ENCODE data around the gene HIP1R. TPM values are rescaled to one million over a fixed set of nuclear protein-coding genes. Genes with fewer than 3 reads are reported as not detected.

The HIP1R gene
- total and polyA plus RNA-seq, 2 experiments from 2014 or later: 8.0 to 22.1 TPM

DNA sequence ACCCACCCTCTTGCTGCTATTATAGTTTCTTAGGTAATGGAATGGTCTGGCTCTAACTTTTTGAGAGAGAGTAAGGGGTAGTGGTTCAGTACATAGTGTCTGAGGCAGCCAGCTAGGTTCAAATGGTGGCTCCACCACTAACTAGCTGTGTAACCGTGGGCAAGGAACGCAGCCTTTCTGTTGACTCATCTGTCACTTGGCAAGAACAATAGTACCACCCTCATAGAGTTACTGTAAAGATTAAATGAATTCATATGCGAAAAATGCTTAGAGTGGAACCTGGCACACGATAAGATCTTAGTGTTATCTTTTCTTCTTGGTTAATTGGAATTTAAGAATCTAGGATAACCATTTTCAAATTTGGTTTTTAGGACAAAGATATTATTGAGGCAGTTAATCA lies 46.9 kb upstream of the HIP1R start:
- H3K27ac Mint-ChIP-seq: no peak overlapping the region
- TF ChIP-seq ZNF331 (CRISPR knock-in tag; IDR thresholded peaks at IDR 0.05; ENCODE audit: low read depth) (no peak), CREB1 (CRISPR knock-in tag; IDR thresholded peaks at IDR 0.05; ENCODE audit: low read depth) (no peak), EZH2 (IDR thresholded peaks at IDR 0.05; ENCODE audit: low read depth, unreplicated experiment) (no peak), ZNF114 (CRISPR knock-in tag; IDR thresholded peaks at IDR 0.05) (no peak), STAT1 (IDR thresholded peaks at IDR 0.05; ENCODE audit: unreplicated experiment) (no peak)
- DNase-seq (ENCODE audit: low spot score) (no peak), ATAC-seq (no peak)
- H3K27me3 Mint-ChIP-seq (ENCODE audit: insufficient read depth, low read depth, poor library complexity): no peaks in the 10 kb centered on the region
- no peak overlapping the region for H3K4me3 Mint-ChIP-seq
- H2AFZ ChIP-seq: 0 out of 2 replicates have a peak overlapping the region, but pooled peaks have one; percentile 72
- peaks cover 3% of the 10 kb centered on the region; the same call in 2 of the 3 replicates for H3K4me1 Mint-ChIP-seq
- H3K36me3 ChIP-seq (ENCODE audit: insufficient read depth): no peaks in the 10 kb centered on the region; the same call in 1 of the 2 replicates
- no peaks in the 10 kb centered on the region for H3K9me3 Mint-ChIP-seq
- H3K79me2 ChIP-seq (replicated peaks; ENCODE audit: insufficient read depth): no peaks in the 10 kb centered on the region
- H3K4me2 ChIP-seq: no peak overlapping the region
- H3K4me3 ChIP-seq: no peak overlapping the region
- no peaks in the 10 kb centered on the region for H3K27me3 ChIP-seq (ENCODE audit: insufficient read depth)
- H3K9me2 ChIP-seq (ENCODE audit: insufficient read depth): no peaks in the 10 kb centered on the region
- H3K4me1 ChIP-seq (ENCODE audit: insufficient read depth): 0 out of 2 replicates have a peak, but pooled peaks cover 5% of the 10 kb centered on the region
- no peaks in the 10 kb centered on the region for H3F3A ChIP-seq (replicated peaks; ENCODE audit: low read depth)
- no peaks in the 10 kb centered on the region for H3K36me3 Mint-ChIP-seq (ENCODE audit: low read depth)
- H3K27ac ChIP-seq (ENCODE audit: low read depth): no peak overlapping the region
- no peaks in the 10 kb centered on the region for H4K20me1 ChIP-seq (replicated peaks; ENCODE audit: insufficient read depth)

DNA sequence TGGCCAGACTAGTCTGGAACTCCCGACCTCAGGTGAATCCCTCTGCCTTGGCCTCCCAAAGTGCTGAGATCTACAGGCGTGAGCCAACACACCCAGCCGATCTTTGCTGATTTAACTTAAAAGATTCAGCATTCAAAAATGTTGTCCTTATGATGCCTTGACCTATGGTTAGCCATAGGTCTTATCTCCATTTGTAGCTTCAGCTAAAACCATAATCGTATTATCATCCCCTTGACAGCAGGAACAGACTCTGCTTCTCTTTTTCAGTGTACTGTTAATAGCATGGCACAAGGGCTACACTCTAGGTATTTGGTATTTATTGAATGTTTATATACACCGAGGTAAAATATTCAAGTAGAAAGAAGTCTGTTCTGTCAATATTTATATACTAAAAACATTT lies 45.6 kb upstream of the HIP1R start:
- Mint-ChIP-seq H3K9me3 (no peaks in the 10 kb centered on the region), H3K27me3 (ENCODE audit: insufficient read depth, low read depth, poor library complexity) (no peaks in the 10 kb centered on the region)
- TF ChIP-seq ZNF331 (CRISPR knock-in tag; IDR thresholded peaks at IDR 0.05; ENCODE audit: low read depth): no peak
- no peak for TF ChIP-seq CREB1 (CRISPR knock-in tag; IDR thresholded peaks at IDR 0.05; ENCODE audit: low read depth)
- TF ChIP-seq ZNF114 (CRISPR knock-in tag; IDR thresholded peaks at IDR 0.05): no peak
- no peak for TF ChIP-seq POLR2AphosphoS5 (IDR thresholded peaks at IDR 0.05; ENCODE audit: low read depth)
- TF ChIP-seq, protein P1, sequence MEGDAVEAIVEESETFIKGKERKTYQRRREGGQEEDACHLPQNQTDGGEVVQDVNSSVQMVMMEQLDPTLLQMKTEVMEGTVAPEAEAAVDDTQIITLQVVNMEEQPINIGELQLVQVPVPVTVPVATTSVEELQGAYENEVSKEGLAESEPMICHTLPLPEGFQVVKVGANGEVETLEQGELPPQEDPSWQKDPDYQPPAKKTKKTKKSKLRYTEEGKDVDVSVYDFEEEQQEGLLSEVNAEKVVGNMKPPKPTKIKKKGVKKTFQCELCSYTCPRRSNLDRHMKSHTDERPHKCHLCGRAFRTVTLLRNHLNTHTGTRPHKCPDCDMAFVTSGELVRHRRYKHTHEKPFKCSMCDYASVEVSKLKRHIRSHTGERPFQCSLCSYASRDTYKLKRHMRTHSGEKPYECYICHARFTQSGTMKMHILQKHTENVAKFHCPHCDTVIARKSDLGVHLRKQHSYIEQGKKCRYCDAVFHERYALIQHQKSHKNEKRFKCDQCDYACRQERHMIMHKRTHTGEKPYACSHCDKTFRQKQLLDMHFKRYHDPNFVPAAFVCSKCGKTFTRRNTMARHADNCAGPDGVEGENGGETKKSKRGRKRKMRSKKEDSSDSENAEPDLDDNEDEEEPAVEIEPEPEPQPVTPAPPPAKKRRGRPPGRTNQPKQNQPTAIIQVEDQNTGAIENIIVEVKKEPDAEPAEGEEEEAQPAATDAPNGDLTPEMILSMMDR (conservative IDR thresholded peaks at IDR 0.05; ENCODE audit: low read depth in 2 of 2): no peak
- no peak for TF ChIP-seq JUNB (IDR thresholded peaks at IDR 0.05; ENCODE audit: unreplicated experiment)
- TF ChIP-seq, protein P2, sequence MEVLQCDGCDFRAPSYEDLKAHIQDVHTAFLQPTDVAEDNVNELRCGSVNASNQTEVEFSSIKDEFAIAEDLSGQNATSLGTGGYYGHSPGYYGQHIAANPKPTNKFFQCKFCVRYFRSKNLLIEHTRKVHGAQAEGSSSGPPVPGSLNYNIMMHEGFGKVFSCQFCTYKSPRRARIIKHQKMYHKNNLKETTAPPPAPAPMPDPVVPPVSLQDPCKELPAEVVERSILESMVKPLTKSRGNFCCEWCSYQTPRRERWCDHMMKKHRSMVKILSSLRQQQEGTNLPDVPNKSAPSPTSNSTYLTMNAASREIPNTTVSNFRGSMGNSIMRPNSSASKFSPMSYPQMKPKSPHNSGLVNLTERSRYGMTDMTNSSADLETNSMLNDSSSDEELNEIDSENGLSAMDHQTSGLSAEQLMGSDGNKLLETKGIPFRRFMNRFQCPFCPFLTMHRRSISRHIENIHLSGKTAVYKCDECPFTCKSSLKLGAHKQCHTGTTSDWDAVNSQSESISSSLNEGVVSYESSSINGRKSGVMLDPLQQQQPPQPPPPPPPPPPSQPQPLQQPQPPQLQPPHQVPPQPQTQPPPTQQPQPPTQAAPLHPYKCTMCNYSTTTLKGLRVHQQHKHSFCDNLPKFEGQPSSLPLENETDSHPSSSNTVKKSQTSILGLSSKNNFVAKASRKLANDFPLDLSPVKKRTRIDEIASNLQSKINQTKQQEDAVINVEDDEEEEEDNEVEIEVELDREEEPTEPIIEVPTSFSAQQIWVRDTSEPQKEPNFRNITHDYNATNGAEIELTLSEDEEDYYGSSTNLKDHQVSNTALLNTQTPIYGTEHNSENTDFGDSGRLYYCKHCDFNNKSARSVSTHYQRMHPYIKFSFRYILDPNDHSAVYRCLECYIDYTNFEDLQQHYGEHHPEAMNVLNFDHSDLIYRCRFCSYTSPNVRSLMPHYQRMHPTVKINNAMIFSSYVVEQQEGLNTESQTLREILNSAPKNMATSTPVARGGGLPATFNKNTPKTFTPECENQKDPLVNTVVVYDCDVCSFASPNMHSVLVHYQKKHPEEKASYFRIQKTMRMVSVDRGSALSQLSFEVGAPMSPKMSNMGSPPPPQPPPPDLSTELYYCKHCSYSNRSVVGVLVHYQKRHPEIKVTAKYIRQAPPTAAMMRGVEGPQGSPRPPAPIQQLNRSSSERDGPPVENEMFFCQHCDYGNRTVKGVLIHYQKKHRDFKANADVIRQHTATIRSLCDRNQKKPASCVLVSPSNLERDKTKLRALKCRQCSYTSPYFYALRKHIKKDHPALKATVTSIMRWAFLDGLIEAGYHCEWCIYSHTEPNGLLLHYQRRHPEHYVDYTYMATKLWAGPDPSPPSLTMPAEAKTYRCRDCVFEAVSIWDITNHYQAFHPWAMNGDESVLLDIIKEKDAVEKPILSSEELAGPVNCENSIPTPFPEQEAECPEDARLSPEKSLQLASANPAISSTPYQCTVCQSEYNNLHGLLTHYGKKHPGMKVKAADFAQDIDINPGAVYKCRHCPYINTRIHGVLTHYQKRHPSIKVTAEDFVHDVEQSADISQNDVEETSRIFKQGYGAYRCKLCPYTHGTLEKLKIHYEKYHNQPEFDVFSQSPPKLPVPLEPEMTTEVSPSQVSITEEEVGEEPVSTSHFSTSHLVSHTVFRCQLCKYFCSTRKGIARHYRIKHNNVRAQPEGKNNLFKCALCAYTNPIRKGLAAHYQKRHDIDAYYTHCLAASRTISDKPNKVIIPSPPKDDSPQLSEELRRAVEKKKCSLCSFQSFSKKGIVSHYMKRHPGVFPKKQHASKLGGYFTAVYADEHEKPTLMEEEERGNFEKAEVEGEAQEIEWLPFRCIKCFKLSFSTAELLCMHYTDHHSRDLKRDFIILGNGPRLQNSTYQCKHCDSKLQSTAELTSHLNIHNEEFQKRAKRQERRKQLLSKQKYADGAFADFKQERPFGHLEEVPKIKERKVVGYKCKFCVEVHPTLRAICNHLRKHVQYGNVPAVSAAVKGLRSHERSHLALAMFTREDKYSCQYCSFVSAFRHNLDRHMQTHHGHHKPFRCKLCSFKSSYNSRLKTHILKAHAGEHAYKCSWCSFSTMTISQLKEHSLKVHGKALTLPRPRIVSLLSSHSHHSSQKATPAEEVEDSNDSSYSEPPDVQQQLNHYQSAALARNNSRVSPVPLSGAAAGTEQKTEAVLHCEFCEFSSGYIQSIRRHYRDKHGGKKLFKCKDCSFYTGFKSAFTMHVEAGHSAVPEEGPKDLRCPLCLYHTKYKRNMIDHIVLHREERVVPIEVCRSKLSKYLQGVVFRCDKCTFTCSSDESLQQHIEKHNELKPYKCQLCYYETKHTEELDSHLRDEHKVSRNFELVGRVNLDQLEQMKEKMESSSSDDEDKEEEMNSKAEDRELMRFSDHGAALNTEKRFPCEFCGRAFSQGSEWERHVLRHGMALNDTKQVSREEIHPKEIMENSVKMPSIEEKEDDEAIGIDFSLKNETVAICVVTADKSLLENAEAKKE (CRISPR knock-in tag; IDR thresholded peaks at IDR 0.05): no peak
- no peak for TF ChIP-seq STAT1 (IDR thresholded peaks at IDR 0.05; ENCODE audit: unreplicated experiment)
- TF ChIP-seq, protein P3, sequence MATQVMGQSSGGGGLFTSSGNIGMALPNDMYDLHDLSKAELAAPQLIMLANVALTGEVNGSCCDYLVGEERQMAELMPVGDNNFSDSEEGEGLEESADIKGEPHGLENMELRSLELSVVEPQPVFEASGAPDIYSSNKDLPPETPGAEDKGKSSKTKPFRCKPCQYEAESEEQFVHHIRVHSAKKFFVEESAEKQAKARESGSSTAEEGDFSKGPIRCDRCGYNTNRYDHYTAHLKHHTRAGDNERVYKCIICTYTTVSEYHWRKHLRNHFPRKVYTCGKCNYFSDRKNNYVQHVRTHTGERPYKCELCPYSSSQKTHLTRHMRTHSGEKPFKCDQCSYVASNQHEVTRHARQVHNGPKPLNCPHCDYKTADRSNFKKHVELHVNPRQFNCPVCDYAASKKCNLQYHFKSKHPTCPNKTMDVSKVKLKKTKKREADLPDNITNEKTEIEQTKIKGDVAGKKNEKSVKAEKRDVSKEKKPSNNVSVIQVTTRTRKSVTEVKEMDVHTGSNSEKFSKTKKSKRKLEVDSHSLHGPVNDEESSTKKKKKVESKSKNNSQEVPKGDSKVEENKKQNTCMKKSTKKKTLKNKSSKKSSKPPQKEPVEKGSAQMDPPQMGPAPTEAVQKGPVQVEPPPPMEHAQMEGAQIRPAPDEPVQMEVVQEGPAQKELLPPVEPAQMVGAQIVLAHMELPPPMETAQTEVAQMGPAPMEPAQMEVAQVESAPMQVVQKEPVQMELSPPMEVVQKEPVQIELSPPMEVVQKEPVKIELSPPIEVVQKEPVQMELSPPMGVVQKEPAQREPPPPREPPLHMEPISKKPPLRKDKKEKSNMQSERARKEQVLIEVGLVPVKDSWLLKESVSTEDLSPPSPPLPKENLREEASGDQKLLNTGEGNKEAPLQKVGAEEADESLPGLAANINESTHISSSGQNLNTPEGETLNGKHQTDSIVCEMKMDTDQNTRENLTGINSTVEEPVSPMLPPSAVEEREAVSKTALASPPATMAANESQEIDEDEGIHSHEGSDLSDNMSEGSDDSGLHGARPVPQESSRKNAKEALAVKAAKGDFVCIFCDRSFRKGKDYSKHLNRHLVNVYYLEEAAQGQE (IDR thresholded peaks at IDR 0.05; ENCODE audit: unreplicated experiment): no peak

More for the DNA sequence above, 45.6 kb upstream of the HIP1R start:
- H3K36me3 ChIP-seq (ENCODE audit: insufficient read depth): no peaks in the 10 kb centered on the region; the same call in 1 of the 2 replicates
- H3K4me3 Mint-ChIP-seq: no peak overlapping the region
- ATAC-seq (no peak), DNase-seq (ENCODE audit: low spot score) (no peak)
- H3K27ac Mint-ChIP-seq: no peak overlapping the region
- H3K4me1 ChIP-seq (ENCODE audit: insufficient read depth): 0 out of 2 replicates have a peak, but pooled peaks cover 5% of the 10 kb centered on the region
- peaks cover 3% of the 10 kb centered on the region; the same call in 2 of the 3 replicates for H3K4me1 Mint-ChIP-seq
- H3K27me3 ChIP-seq (ENCODE audit: insufficient read depth): no peaks in the 10 kb centered on the region
- no peaks in the 10 kb centered on the region for H3F3A ChIP-seq (replicated peaks; ENCODE audit: low read depth)
- H3K9me2 ChIP-seq (ENCODE audit: insufficient read depth): no peaks in the 10 kb centered on the region
- no peak overlapping the region for H2AFZ ChIP-seq
- H3K27ac ChIP-seq (ENCODE audit: low read depth): no peak overlapping the region
- H3K4me2 ChIP-seq: no peak overlapping the region
- H3K79me2 ChIP-seq (replicated peaks; ENCODE audit: insufficient read depth): no peaks in the 10 kb centered on the region
- H3K36me3 Mint-ChIP-seq (ENCODE audit: low read depth): no peaks in the 10 kb centered on the region
- H3K4me3 ChIP-seq: no peak overlapping the region
- no peaks in the 10 kb centered on the region for H4K20me1 ChIP-seq (replicated peaks; ENCODE audit: insufficient read depth)

All from GM23338 (cell line).